Jurkat, Clone E6-1 (cell line): ENCODE measurements around the gene TBC1D22A.

Experiments
- DNase-seq: peaks from one replicate; pipeline ENCODE4 v3.0.0-alpha.2; 2011; ENCODE audit warnings: low read depth, low spot score
- H3K4me3 ChIP-seq: 2 replicates; pipeline ENCODE4 v1.5.1; 2011; ENCODE audit warnings: mild to moderate bottlenecking, low read length, control low read depth, moderate library complexity

Gene TBC1D22A

DNA sequence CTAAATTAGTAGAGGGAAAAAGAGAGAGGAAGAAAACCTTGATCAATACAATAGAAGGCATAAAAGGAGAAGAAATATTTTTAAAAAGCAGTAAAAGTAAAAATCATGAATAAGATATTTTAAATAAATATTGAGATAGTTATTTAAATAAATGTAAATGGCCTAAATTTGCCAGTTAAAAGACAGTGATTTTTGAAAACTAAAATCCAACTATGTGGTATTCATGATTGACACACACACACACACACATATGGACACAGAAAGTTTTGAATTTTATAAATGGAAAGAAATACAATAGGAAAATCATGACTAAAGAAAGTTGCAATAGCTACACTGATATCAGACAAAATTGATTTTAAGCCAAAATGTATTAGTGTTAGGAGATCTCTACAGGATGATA, 313.1 kb downstream of the TBC1D22A start:
- DNase-seq: no peak
- H3K4me3 ChIP-seq: no peak overlapping the region

DNA sequence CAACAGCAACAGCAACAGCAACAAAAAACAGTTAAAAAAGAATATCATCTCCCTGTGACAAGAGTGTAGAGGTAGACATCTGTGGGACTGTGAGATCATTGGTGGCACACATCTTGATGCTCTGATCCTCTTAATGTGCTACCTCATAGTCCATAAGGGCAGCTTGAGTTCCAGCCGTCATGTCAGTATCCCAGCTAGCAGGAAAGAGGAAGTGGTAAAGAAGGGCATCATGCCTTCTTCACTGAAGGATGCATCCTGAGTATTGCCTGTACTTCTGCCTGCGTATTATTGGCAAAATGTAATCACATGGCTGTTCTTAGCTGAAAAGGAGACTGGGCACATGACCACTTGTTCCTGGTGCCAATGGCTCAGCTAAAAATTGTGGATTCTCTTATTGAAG, 314.3 kb downstream of the TBC1D22A start:
- no peak overlapping the region for H3K4me3 ChIP-seq
- DNase-seq: no peak

DNA sequence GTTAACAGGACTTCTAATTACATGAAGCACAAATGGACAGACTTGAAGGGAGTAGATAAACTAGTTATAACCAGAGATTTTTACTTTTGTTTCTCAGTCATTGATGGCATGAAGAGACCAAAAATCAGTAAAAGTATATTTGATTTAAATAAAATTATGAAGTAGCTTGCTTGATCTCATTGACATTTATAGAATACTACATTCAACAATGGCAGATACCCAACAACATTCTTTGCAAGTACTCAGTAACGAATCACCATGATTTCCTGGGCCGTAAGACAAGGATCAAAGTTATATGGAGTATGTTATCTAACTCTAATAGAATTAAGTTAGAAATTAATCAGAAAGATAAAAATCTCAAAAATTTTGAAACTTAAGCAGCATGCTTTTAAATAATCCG, 317.6 kb downstream of the TBC1D22A start:
- DNase-seq: no peak
- no peak overlapping the region for H3K4me3 ChIP-seq

DNA sequence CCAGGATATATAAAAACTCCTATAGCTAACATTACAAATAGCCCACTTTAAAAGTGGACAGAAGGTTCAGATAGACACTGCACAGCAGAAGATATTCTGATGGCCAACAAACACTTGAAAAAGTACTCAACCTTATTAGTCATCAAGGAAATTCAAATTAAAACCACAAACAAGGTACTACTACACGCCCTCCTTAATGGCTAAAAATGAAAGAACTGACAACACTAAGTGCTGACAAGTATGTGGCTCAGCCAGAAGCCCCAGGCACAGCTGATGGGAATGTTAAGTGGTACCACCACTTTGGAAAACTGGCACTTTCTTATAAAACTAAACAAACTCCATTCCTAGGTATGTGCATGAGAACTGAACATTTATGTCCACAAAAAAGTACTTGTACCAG, 320.1 kb downstream of the TBC1D22A start:
- DNase-seq: no peak
- H3K4me3 ChIP-seq: no peak overlapping the region

DNA sequence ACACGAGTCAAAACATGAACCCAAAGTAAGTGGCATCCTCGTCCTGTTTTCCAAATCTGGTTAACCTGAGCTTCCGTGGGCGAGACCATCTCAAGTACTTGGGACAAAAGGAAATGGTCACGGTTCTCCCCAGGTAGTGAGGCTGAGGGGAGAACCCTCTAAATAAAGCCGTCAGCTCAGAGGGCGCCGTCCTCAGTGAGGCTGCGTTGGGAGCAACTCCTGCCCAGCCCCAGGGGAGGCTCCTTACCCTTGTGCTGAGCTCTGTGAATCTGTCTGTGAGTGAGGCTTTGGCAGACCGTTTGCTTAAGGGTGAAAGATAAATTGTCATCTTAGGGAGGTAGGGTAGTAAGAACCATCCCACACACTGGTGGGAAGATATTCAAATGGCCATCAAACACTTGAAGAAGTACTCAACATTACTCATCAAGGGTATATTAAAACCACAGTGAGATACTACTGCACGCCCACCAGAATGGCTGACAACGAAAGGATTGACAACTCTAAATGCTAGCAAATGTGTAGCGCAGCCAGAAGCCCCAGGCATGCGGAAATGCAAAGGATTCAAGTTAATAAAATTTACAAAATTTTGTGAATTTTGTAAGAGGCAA, 321.0 kb downstream of the TBC1D22A start:
- DNase-seq: no peak
- H3K4me3 ChIP-seq: no peak overlapping the region

DNA sequence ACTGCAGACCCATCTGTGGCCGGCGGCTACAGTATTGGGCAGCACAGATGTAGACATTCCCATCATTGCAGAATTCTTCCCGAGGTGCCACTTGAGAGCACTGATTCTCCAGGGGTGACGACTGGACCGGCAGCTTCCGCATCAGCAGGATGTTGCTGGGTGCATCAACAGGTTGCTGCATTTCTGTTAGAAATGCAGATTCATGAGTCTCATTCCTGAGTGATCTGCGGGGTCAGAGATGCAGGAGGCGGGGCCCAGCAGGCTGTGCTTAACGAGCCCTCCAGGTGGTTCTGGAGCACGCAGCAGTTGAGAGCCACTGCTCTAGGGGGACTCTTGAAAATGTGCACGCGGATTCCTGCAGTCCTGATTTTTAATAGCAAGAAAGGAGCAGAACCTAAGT, 321.8 kb downstream of the TBC1D22A start:
- no peak for DNase-seq

DNA sequence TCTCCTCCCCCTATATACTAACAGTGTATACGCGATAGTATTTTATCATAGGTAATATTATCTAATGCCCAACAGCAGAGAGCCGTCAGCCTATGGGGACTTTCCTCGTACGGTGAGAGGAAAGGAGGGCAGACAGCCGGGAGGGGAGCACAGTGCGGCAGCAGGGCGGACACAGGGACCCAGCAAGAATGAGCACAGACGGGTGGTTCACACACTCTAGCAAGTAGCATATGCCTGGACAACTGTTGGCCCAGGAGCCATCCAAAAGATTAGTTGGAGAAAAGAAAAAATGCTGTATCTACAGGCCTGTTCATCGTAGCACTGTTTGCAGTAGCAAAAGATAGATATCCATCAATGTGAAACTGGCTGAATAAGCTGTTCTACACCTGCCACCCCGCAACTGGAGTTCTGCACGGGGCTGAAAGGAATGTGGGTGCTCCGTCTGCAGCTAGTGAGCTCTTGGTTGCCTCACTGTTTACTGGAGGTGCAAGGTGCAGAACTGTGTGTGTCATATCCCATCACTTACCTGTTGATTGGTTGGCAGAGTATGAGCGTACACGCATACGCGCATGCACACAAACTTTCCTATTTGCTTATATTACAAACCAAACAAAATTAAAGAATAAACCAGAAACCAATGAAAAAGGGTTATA, 324.3 kb downstream of the TBC1D22A start:
- H3K4me3 ChIP-seq: no peak overlapping the region
- DNase-seq: no peak

More for the DNA sequence above, 321.8 kb downstream of the TBC1D22A start:
- no peak overlapping the region for H3K4me3 ChIP-seq

DNA sequence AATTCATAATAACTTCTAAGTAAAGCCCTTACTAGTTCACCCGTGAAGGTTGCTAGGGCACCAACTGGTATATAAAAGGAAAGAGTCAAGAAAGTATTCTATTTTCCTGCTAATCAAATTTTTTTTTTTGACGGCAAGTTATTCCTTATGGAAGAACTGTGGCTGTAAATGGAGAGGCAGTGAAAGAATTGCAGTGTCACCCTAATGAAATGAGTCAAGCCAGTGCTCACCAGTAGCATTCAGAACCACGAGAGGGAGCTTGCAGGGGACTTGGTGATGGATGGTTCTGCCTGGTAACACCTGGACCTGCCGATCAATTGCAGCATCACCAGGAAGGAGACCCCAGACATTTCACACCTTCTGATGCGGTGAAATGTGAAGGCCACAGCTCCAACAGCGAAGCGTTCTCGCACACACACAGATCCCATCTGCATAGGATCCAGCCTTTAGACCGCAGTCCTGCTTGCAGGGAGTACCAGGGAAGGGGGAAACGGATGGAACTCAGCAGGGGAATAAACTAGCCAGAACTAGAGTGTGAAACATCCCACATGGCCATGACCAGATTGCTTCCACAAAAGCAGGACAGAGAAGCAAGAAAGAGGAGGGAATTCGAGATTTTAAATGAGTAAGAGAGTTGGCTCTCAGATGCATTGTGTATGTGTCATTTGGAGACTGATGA, 326.2 kb downstream of the TBC1D22A start:
- no peak for DNase-seq
- H3K4me3 ChIP-seq: no peak overlapping the region

DNA sequence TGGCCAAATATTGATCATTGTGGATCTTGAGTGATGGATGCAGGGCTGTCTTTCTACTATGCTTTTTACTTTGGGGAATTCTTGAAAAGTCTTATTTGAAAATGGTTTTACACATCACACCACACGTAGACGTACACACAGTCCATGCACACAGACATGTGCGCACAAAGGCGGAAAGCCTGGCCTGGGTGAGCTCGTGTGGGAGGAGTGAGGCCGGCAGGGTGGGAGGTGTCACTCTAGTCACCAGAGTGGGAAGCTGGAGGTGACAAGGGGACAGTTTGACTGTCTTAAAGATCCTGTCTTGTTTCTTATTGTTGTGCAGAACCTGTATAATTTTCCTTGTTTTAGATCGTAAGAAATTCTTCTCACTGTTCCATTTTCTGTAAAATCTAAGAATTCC, 326.9 kb downstream of the TBC1D22A start:
- no peak for DNase-seq
- H3K4me3 ChIP-seq: no peak overlapping the region

DNA sequence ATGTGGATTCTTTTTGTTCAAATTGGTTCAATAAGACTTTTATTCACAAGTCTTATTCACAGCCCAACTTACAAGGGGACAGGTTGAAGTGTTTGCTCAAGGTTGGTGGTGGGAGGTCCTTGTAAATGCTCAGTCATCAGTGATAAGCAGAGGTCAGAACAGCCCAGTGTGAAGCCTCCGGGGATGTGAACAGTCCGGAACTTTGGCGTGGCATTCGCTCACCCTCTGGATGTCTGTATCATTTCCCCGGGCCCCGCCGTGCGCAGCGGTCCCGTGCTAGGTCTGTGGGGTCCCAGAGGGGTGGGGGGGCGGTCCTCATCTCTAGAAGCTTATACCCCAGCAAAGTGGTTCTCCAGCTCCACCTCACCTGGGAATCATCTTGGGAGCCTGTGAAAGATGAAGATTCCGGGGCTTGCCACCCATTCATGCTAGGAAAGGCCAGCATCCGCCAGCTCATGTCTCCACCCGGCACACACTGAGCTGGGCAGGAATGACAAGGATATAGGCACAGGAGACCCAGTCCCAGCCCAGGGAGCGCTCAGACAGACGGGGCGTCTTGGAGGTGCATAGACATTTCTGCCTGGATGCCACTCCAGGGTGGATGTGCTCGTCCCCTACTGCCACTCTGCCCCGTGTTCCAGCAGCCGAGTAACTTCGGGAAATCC, 327.5 kb downstream of the TBC1D22A start:
- DNase-seq: no peak
- no peak overlapping the region for H3K4me3 ChIP-seq

DNA sequence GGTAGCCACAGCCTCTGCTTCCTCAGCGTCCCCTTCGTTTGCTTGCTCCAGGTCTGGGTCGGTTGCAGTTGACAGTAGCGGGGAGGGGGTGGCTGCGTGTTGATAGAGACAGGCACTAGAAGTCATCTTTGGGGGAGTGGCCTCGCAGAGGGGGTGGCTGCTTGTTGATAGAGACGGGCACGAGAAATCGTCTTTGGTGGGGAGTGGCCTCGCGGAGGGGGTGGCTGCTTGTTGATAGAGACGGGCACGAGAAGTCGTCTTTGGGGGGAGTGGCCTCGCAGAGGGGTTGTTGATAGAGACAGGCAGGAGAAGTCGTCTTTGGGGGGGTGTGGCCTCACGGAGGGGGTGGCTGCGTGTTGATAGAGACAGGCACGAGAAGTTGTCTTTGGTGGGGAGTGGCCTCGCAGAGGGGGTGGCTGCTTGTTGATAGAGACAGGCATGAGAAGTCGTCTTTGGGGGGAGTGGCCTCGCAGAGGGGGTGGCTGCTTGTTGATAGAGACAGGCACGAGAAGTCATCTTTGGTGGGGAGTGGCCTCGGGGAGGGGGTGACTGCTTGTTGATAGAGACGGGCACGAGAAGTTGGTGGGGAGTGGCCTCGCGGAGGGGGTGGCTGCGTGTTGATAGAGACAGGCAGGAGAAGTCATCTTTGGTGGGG, 328.3 kb downstream of the TBC1D22A start:
- no peak for DNase-seq
- no peak overlapping the region for H3K4me3 ChIP-seq

DNA sequence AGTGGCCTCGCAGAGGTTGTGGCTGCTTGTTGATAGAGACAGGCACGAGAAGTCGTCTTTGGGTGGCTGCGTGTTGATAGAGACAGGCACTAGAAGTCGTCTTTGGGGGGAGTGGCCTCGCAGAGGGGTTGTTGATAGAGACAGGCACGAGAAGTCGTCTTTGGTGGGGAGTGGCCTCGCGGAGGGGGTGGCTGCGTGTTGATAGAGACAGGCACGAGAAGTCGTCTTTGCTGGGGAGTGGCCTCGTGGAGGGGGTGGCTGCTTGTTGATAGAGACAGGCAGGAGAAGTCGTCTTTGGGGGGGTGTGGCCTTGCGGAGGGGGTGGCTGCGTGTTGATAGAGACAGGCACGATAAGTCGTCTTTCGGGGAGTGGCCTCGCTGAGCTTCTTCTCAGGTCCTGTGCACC, 328.8 kb downstream of the TBC1D22A start:
- H3K4me3 ChIP-seq: no peak overlapping the region
- no peak for DNase-seq

DNA sequence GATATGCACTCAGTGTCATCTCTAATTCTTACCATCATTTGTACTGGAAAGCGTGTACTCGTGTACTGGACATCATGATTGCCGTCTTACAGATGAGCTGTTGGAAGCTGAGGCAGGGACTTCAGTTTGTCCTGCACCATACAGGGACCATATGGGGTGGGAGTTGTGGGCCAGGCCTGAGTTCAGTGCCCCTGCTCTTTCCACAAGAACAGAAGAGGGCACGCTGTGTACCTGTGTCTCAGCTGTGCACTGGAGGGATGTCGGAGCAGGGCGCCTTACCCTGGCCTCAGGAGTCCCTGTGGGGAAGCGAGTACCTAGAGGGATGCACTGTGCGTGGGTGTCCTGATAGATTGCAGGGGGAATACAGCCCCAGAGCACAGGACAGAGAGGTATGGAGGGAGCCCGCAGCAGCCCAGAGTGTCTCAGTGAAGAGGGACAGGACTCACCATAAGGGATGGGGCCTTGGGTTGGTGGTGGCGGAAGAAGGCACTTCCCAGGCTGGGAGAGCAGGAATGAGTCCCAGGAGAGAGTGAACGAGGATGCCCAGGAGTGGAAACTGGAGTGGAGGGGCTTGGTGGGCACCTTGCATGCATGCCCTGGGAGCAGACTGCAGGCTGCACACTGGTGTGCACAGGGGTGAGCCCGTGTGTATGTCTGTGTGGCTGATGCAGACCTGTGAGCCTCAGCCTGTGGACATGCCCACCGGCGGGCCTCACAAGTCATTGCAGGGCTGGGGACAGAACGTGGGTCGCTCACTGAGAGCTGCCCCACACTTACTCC, 329.7 kb downstream of the TBC1D22A start:
- no peak overlapping the region for H3K4me3 ChIP-seq
- DNase-seq: no peak

DNA sequence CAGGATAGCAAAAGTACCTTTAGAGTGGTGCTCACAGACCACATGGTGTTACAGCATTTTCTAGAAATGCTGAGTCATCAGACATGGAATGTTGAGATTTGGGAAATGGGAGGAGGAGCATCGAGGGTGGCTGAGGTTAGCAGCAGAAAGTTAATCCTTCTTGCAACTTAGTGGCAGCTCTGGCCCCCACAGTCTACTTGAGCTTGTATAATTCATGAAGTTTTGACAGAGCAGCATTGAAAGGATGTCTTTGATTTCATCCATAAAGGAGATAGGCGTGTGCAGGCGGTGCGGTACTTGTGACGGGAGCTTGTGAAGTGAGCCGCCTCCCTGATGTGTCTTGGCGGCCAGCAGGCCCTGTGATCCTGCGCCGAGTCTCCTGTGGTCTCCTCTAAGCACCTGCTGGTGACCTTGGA, 330.5 kb downstream of the TBC1D22A start:
- DNase-seq: no peak
- no peak overlapping the region for H3K4me3 ChIP-seq

DNA sequence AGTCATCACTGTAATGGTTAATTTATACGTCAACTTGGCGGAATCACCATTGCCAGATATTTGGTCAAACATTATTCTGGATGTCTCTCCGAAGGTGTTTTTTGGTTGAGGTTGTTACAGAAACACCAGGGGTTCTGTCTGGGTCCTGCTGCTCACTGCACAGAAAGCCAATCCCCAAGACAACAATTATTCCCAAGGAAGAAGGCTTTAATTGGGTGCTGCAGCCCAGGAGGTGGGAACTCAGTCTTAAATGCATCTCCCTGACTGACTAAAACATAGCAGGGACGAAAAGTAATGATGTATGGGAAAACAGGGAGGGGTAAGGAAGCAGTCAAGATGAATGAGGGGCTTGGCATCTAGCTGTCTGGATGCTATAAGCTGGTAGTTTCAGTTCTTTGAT, 331.3 kb downstream of the TBC1D22A start:
- no peak overlapping the region for H3K4me3 ChIP-seq
- no peak for DNase-seq

DNA sequence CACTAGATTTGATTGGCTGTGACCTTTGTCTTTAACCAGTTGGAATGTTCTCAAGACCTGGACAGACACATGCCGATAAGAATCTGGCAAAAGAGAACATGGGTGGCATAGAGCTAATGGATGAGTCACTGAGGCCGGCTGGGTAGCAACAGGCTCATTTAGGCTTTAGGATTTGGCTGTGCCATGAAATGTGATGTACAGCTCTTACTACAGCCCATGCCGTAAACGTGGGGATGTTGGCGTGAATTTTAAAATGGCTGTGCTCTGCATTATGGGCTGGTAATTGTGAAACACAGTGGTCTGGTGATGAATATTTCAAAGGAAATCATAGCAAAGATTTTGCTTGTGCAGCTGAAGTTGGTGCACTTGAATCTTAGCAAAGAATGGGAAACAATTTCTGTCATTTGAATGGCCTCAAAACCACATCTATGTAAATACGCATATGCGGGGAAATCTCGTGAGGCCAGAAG, 332.4 kb downstream of the TBC1D22A start:
- DNase-seq: no peak
- H3K4me3 ChIP-seq: no peak overlapping the region

DNA sequence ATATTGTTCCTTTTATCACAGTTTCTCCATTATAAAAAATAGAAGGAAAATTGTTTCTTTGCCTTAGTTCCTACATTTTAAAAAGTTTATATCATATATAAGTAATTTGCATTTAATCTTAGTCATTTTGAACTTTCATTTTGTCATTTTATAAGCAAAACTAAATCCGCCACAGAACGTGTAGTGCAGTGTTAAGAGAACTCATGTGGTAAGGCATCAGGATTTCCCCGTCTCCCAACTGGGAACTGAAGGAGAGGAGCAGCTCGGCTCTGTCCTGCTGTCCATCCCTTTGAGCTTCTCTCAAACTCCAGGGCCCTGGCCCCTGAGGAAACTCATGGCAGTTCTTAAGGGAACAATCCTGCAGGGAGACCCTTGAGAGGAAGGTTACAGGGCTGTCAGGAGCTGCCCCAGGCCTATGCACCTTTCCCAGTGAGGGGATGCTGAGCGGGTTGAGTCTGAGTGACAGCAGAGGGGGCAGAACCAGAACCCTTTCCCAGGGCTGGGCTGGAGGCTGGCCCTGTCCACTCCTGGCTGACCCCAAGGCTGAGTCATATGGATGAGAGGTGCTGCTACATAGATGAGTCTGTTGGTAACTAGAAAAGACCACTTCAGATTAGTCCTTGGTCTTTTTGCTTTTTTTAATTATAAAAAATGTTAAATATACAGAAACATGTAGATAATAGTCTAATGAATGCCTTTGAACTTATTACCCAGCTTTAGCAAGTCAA, 333.1 kb downstream of the TBC1D22A start:
- DNase-seq: no peak
- no peak overlapping the region for H3K4me3 ChIP-seq

DNA sequence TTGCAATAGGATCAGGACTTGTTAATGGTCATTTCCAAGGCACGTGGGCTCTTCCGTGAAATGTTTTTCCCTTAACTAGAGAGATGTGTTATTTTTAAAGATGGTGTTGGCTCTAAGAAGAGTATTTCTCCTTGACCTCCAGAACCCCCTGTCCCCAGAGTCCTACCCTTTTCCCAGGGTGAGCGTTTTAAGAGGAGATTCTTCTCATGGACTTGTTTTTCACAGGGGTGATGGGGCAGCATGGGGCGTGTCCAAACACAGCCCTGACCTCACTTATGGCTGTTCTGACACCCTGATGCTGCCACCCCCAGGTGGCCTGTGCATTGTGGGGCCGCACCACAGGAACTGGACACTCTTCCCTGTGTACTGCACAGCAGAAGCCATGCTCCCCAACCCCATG, 335.7 kb downstream of the TBC1D22A start:
- H3K4me3 ChIP-seq: no peak overlapping the region
- DNase-seq: no peak
